Vagina (tissue), 2 donors: Measurements from ENCODE around the gene CENPU.

Source experiments
- POLR2A ChIP-seq, 2 donors: fragments of 450-650 bp; IDR thresholded peaks; one replicate each; pipeline ENCODE4 v1.6.1; 2017; ENCODE audit warnings: antibody characterized with exemption in 2 of 2, mild to moderate bottlenecking in 2 of 2, moderate library complexity in 2 of 2
- POLR2AphosphoS5 ChIP-seq, 2 donors: sonication (generic); formaldehyde crosslinking; IDR thresholded peaks; one replicate each; pipeline ENCODE4 v1.9.0; 2017; ENCODE audit warnings: antibody characterized with exemption in 2 of 2, mild to moderate bottlenecking in 2 of 2, low read depth in 1 of 2; ENCODE audit not compliant: insufficient read depth in 1 of 2
- TF ChIP-seq, protein P1 (sequence below), 3 experiments: fragments of 450-650 bp in 2 of 3; fragments of 200-600 bp in 1 of 3; sonication (generic) in 1 of 3; IDR thresholded peaks; one replicate each; pipeline ENCODE4 v1.5.1; 2017 to 2019; ENCODE audit warnings: antibody characterized with exemption in 3 of 3, mild to moderate bottlenecking in 2 of 3, moderate library complexity in 2 of 3

DNA sequence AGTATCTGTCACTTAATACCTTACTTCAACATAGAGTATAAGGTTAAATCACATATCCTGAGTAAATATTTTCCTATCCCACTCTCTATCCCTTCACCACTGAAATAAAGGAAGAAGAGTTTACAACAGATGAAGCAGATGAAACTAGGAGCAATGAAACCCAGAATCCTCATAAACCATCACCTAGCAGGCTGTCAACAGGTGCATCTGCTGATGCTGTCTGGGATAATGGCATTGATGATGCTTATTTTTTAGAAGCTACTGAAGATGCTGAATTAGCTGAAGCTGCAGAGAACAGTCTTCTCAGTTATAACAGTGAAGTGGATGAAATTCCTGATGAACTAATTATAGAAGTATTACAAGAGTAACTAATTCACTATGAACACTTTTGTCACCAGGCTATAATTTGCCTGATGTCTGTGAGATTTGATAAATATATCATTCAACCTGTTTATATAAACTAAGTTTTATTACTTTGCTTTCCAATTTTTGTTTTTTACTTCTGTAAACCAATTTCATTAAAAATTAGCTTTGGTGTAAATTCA lies 39.4 kb downstream of the CENPU start:
- TF ChIP-seq POLR2AphosphoS5 (IDR thresholded peaks at IDR 0.05; ENCODE audit: insufficient read depth in 1 of 2, low read depth in 1 of 2) (no peak), POLR2A (IDR thresholded peaks at IDR 0.05) (no peak)
- TF ChIP-seq, protein P1, sequence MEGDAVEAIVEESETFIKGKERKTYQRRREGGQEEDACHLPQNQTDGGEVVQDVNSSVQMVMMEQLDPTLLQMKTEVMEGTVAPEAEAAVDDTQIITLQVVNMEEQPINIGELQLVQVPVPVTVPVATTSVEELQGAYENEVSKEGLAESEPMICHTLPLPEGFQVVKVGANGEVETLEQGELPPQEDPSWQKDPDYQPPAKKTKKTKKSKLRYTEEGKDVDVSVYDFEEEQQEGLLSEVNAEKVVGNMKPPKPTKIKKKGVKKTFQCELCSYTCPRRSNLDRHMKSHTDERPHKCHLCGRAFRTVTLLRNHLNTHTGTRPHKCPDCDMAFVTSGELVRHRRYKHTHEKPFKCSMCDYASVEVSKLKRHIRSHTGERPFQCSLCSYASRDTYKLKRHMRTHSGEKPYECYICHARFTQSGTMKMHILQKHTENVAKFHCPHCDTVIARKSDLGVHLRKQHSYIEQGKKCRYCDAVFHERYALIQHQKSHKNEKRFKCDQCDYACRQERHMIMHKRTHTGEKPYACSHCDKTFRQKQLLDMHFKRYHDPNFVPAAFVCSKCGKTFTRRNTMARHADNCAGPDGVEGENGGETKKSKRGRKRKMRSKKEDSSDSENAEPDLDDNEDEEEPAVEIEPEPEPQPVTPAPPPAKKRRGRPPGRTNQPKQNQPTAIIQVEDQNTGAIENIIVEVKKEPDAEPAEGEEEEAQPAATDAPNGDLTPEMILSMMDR (IDR thresholded peaks at IDR 0.05): no peak
